GM13976 (cell line): ENCODE measurements around the gene DIPK1A.

Source experiments
- DNase-seq: peaks from one replicate; pipeline ENCODE4 v3.0.0; 2012; ENCODE audit warnings: low spot score
- in situ Hi-C: fragments of 300-500 bp; cut with MboI; formaldehyde crosslinking; loops from one replicate; pipeline ENCODE4 v1.12.0; 2022; ENCODE audit warnings: low sequenced_read_pairs, mixed read lengths, inconsistent platforms; ENCODE audit not compliant: unreplicated experiment
- TF ChIP-seq, protein P1 (sequence below): IDR thresholded peaks from 2 replicates; pipeline ENCODE4 v1.5.1; 2012; ENCODE audit warnings: borderline replicate concordance, mild to moderate bottlenecking; ENCODE audit not compliant: insufficient read depth; ENCODE audit errors: extremely low read depth, missing control alignments, control extremely low read depth

DIPK1A gene

DNA sequence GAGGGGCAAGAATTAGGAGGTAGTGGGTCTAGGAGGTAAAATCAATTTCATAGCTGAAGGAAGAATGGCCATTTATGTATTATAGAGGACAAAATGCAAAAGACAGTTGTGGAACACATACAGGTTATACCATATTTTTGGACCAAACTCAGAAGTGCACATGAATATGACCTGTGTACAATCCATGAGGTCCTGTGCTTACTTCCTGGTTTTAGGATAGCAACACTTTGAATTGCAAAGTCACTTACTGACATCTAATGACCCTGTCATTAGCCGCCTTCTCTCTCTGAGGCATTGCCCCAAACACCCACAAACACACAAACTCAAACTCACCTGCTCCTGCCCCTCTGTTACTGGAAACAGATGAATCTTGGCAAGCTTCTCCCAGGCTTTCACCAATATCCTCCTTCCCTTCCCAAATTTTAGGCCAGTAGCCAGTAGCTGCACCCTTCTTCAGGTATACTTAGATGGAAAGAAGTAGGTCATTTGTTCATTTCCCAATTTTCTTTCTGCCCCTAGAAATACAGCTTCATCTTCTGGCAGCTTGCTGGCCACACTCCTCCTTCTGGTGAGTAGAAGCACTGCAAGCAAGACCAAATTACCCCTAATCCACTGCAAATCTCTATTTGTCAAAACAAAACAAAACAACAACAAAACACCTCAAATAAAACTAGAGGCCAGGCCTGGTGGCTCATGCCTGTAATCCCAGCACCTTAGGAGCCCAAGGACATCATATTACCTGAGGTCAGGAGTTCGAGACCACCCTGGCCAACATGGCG lies 143.1 kb downstream of the DIPK1A start:
- DNase-seq: peak; percentile 51
- in situ Hi-C loops: loop anchor here (10.0 kb wide), 1 partner anchor 63 kb away; no protein-coding TSS in a partner anchor
- TF ChIP-seq, protein P1, sequence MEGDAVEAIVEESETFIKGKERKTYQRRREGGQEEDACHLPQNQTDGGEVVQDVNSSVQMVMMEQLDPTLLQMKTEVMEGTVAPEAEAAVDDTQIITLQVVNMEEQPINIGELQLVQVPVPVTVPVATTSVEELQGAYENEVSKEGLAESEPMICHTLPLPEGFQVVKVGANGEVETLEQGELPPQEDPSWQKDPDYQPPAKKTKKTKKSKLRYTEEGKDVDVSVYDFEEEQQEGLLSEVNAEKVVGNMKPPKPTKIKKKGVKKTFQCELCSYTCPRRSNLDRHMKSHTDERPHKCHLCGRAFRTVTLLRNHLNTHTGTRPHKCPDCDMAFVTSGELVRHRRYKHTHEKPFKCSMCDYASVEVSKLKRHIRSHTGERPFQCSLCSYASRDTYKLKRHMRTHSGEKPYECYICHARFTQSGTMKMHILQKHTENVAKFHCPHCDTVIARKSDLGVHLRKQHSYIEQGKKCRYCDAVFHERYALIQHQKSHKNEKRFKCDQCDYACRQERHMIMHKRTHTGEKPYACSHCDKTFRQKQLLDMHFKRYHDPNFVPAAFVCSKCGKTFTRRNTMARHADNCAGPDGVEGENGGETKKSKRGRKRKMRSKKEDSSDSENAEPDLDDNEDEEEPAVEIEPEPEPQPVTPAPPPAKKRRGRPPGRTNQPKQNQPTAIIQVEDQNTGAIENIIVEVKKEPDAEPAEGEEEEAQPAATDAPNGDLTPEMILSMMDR: peak; percentile 67

DNA sequence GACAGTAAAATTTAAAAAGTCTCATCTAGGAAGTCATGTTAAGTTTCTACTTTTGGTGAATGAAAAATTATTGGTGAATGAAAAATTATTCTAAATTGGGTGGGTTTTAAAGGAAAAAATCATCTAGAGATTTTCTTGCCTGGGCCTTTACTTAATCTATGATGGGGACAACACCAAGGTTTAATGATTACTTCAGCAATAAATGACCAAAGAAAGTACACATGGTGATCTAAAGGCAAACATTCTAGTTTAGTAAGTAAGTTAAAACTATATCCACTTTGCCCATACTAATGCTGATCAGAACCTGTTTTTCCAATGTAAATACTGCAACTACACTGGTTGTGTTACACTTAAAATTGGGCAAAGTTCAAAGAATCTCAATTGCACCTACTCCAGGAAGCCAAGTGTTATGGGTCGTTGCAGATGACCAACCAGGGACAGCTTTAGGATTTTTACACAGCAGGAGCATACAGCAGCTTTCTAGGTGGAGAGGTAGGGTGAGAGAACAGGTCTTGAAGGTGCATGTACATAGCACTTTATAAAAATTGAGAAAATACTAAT lies 144.0 kb downstream of the DIPK1A start:
- TF ChIP-seq, protein P1: no peak
- DNase-seq: no peak
- in situ Hi-C loops: loop anchor here (10.0 kb wide), 1 partner anchor 62 kb away; no protein-coding TSS in a partner anchor

DNA sequence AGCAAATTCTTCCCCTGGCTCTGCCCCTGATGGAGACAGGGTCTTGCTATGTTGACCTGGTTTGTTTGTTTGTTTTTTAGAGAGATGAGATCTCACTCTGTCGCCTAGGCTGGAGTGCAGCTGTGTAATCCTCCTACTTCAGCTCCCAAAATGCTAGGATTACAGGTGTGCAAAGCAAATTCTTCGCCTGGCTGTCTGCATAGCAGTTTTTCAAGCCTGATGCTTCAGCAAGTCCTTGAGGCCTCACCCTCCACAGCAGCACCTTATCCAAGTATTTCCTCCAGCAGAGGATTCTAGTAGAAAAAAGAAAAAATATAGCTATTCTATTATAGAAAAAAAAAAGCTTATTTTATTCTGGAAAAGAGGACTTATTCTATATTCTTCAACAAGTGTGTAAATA lies 144.5 kb downstream of the DIPK1A start:
- TF ChIP-seq, protein P1: no peak
- in situ Hi-C loops: loop anchor here (10.0 kb wide), 1 partner anchor 62 kb away; no protein-coding TSS in a partner anchor
- no peak for DNase-seq

DNA sequence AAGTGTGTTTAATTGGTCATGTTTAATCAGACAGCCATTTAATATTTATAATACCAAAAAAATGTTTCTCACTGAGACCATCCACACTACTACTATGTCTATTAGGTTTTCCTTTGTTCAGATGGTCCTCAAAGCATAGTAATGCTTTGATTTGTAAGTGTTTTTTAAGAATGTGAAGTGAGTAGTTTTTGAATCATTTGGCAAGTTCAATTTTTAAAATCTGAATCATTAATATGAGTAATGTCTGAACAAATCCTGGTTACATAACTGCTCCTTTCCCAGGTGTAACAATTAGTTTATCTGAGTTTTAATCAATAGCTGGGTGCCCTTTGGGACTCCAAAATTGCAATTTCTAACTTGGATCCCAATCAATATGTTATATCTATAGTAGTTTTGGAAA lies 152.9 kb downstream of the DIPK1A start:
- DNase-seq: no peak
- in situ Hi-C loops: no loop called here
- TF ChIP-seq, protein P1: no peak

GRCh38 chr1:92805216-92805615 lies 156.0 kb downstream of the DIPK1A start:
- in situ Hi-C loops: no loop called here

DNA sequence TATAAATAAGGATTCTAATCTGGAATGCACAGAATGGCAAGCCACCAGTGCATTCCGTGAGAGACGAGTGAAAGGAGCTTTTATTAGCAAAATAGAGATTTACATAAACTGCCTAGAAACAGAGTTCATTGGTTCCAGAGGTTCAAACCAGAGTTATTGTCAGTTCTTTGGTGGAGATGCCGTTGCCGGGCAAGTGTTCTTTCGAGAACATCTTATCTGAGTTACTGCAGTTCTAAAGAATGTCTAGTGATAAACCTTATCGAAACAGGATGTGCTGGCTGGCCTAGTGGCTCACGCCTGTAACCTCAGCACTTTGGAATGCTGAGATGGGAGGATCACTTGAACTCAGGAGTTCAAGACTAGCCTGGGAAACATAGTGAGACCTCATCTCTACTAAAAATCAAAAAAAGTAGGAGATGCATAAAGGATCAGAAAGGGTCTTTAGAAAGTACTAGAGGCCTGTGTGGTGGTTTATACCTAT lies 156.5 kb downstream of the DIPK1A start:
- DNase-seq: peak; percentile 51
- TF ChIP-seq, protein P1: no peak
- in situ Hi-C loops: no loop called here

More at GRCh38 chr1:92805216-92805615, 156.0 kb downstream of the DIPK1A start:
- TF ChIP-seq, protein P1: no peak
- no peak for DNase-seq
